HG03442 (cell line): ENCODE data around the gene CDH13.

ENCODE experiments used
- ATAC-seq: cut with Tn5 transposase; IDR thresholded peaks from one replicate; pipeline ENCODE4 v1.9.1; 2021; ENCODE audit warnings: mild to moderate bottlenecking, moderate library complexity; ENCODE audit not compliant: unreplicated experiment

CDH13 gene

DNA sequence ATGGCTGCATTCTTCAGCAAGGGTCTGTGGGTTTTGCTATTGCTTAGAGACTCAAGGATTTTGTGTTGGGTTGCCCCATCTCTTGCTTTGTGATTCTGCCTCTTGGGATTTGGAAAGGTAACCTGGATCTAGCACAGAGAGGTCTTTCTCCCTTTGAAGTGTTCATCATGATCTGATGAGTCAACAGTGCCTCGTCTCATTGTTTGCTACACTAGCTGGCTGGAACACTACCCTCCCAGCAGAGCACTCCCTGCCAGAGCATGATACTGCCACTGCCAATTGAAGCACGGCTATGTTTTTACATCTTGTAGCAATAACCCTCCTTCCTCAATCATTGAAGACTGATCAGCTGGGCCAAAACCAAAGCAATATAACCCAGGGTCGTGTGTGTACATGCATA is 361.0 kb downstream of the CDH13 start:
- no peak for ATAC-seq

DNA sequence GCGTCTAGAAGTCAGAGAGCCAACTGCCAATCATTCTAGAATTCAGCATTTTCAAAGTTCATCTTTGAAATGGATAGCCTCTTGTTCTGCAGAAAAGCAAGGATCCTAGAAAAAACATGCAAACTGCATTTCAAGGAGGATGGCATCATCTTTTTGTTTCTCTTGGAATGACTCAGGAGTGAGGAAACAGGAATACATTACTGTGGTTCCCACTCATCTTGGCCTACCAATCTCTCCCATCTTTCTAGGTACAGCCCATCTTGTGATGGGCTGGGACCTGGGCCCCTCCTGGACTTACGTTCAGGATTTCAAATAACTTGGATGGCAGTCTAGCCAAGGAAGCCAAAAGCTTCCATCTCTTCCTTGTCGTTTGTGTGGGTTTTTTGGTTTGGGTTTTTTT is 363.4 kb downstream of the CDH13 start:
- ATAC-seq = no peak

DNA sequence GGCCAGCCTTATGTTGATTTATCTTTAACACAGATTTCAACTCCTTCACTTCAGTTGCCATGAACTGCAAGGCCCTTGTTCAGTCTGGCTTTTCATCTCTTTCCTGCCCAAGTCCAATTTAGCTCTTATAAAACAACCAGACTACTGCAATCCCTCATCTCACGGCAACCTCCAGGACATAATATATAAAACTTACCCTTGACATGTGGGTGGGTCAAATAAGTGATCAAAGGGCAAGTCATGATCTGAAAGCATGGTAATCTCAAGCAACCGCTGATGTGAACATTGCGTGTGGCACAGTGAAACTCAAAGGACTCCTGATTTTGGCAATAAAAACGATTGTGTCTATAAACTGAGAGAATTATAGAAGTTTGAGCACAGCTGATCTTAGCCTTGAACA is 364.6 kb downstream of the CDH13 start:
- no peak for ATAC-seq

DNA sequence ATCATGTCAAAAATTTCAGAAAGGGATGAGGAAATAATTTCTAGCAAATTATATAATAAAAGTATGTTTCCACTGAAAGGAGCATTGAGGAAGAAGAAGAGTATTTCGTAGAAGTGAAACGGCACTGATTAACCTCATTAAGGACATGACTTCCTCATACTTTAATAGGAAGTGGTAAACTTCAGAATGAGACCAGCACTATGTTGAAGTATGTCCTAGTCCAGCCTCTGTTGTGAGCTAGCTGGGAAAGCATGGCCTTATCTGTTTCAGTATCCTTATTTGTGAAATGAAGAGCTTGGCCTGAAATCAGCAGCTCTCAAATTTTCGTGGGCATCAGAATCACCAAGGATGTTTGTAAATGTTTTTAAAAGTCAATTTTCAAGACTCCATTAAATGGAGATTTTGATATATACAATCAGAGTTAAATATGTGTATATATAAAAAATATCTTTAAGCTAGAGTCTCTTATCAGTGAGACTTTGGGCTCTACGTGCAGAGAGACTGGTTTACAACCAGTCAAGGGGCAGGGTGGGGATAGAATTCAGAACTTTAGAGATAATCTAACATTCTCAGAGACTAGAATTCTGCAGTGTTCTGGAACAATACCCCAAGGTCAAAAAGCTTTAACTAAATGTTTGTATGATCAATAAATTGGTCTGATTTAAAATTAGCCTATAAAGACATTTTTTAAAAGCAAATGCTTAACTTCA is 365.4 kb downstream of the CDH13 start:
- no peak for ATAC-seq

DNA sequence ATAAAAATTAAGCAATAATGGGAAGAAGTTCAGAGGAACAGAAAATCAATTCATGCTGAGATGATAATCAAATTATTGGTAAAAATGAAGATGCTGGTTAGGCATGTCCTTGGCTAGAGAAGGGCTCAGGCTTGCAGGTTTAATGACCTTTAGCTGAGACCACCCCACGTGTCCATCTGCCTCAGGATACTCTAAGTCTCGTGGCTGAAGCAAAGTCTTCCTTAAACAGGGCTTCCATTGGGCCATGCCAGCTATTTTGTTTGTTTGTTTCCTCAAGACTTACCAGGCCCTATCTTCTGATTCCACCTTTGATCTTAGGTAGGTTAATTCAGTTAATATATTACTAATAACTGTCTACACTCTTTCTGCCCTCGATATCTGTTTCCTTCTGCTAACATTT is 366.0 kb downstream of the CDH13 start:
- no peak for ATAC-seq

DNA sequence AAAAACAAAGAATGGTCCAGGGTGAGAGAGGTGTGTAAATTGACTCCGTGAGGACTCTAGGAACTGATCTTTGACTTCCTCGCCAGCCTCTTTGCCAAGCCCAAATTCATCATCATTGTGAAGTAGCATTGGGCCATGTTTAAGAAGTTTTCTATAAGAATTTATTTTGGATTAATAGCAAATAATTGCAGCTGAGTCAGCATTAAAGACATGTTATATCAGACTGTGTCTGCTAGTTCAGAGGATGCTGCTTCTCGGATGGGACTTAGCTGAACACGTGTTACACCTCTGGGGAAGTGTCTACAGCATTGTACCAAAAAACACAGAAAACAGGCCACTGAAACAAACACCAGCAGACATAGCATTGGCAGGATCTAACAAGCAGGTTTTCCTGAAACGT is 366.6 kb downstream of the CDH13 start:
- no peak for ATAC-seq

DNA sequence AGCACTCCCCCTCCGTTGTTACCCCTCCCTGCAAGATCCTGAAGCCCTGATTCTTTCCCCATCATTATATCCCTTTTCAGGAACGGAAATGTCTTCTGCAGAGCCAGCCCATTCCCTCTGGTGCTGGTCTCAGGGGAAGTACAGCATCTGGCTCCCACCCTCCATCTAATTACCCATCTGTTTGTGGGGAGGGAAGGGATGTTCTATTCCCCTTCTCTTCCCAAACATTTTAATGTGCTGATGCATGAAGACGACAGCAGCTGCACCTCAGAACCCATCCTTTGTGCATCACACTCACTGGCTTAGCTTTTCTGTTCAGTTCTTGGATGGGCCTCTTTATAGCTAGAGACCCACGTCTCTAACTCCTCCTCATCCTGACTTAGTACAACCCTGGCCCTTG is 367.2 kb downstream of the CDH13 start:
- ATAC-seq = no peak

DNA sequence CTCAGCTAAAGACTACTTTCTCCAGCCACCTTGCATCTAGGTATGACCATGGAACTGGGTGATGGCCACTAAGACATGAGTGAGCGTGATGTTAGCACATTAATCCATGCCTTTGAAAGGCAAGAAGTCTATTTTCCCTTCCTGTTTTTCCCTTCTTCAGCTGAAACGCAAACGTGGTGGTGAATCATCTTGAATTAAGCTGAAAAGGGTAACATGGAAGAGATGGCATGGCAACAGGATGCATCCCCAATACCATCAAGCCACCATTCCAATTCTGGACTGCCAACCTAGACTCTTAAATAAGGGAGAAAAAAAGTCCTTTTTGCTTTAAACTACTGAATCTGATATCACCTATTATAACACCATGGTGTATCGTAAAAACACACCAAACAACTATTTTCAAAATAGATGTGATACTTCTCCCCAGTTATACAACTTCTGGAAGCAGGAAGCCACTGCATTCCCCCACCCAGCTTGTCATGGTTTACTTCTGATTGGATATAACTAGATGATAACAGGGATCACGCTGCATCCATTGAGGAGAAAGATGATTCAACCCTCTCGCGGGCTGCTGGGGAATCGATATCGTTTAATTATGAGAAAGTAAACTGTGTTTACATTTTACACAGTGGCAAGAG is 368.6 kb downstream of the CDH13 start:
- ATAC-seq = no peak

DNA sequence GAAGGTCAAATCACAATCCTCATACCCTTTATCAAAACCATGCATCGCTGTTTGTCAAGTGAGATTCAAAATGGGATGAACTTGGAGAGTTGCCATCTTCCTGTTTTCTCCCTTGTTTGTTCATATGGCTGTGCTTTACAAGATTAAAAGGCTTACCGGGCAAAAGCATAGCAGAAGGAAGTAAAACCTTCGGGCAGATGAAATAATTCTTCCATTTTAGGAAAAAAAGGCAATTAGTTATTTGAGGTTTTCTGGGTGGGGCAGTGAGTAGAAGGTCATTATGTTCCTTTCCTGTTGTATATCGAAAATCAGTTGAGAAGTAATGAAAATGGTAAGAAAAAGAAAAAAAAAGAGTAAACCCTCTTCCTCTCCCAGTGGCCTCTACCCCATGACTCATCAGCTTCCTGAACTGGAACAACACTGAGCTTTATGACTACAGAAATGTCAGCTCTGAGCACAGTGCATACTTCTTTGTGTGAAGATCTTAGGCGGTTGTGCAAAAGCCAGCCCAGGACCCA is 369.2 kb downstream of the CDH13 start:
- ATAC-seq = no peak

DNA sequence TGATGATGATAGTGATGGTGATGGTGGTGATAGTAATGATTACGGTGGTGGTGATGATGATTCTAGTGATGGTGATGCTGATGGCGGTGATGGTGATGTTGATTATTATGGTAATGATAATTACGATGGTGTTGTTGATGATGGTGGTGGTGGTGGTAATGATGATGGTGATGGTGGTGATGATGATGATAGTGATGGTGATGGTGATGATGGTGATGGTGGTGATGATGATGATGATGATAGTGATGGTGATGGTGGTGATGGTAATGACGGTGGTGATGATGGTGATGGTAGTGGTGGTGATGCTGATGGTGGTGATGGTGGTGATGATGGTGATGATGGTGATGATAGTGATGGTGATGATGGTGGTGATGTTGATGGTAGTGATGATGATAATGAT is 370.0 kb downstream of the CDH13 start:
- ATAC-seq = no peak

DNA sequence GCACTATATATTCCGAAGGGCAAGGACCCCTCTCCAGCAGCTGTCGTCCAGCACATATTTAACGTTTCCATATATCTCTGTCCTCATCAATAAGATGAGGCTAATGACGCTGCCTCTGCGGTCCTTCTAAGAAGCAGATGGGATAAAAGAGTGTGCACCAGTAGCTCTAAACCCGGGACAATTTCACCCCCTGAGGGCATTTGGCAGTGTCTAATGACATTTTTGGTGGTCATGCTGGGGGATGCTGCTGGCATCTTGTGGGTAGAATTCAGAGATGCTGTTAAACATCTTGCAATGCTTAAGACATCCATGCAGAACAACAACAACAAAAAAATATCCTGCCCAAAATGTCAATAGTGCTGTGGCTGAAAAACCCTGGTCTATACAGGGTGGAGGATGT is 372.9 kb downstream of the CDH13 start:
- ATAC-seq = no peak

DNA sequence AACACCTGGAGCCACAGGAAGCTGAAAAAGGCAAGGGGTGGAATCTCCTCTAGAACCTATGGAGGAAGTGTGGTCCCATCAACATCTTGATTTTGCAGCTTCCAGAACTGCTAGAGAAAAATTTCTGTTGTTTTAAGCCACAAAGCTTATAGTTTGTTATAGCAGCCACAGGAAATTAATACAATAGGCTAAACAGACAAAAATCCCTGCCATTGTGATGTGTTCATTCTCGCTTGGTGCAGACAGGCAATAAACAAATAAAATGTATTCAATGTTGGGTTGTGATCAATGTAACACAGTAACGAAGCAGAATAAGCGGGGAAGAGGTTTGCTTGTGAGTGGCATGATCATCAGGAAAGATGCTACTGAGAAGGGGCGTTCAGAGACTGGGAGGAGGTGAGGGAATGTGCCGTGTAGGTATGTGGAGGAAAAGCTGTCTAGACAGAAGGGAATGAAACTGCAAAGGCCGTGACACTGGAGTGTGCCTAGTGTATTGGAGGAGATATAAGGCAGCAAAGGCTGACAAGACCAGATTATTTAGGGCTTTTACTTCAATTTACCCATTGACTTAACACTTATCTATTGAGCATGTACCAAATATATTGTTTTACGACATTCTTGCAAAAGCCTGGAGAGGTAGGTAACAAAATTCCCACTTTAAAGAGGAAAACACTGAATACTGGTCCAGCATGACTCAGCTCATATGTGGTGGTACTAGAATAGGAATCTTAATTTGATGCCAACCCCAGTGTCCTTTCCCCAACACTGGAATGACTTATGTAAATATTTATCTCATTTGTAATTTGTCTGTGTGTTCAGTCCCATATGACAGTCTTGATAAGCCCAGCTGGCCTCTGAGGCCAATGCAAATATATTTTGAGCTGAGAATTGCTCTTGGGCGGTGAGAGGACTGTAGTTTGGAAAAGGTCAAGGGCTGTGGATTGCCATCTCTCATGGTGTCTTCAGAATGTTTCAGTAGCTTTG is 375.9 kb downstream of the CDH13 start:
- no peak for ATAC-seq

DNA sequence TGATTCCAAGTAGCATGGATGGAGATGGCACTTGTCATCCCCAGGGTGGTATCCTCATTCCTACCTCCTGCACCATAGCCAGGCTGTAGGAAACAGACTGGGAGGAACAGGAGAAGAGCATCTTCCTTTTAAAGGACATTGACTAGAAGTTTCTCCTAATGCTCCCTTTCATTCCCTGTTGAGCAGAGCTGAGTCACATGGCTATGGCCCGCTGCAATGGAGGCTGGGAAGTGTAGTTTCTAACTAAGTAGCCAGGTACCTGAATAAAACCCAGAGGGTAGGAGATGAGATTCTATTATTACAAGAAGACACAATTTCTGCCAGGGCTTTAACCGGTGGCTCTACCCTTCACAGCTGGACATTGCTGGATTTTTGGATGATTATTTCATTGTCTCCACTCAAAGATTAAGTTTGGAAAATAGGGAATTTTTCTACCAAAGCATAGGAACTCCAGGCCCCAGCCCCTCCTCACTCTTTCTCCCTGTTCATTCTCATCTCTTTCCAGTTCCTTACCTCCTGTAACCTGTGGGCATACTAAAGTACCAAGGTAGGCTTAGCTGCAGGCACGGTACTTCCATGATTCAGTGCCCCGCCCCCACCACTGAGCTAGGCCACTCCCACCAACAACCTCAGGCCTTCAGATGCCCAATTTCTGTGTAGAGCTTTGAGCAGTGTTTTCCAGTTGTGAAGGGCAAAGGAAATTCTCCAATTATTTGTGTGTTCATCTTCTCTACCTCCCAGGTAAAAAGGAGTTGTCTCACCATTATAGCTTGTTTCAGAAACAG is 378.3 kb downstream of the CDH13 start:
- ATAC-seq = no peak

DNA sequence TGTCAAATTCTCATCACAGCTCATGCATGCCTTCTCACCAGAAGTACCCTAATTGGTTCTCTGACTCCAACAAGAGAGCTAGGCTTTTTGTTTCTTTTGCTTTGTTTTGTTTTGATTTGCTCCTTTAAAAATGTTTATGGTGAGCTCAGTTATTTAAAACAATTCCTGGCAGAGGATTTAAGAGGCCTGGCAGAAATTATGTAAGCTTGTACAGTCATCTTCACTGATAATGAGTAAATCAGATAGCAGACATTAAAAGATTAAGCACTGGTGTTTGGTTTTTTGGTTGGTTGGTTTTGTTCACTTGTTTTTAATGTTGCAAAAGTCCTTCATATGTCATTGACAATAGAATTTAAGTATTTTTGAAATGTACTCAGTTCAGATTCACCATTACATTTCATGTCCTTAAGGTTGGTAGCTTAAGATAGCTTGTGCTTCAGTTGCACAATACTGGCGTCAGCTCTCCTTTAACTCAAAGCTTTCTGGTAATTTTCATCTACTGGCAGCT is 378.9 kb downstream of the CDH13 start:
- no peak for ATAC-seq

DNA sequence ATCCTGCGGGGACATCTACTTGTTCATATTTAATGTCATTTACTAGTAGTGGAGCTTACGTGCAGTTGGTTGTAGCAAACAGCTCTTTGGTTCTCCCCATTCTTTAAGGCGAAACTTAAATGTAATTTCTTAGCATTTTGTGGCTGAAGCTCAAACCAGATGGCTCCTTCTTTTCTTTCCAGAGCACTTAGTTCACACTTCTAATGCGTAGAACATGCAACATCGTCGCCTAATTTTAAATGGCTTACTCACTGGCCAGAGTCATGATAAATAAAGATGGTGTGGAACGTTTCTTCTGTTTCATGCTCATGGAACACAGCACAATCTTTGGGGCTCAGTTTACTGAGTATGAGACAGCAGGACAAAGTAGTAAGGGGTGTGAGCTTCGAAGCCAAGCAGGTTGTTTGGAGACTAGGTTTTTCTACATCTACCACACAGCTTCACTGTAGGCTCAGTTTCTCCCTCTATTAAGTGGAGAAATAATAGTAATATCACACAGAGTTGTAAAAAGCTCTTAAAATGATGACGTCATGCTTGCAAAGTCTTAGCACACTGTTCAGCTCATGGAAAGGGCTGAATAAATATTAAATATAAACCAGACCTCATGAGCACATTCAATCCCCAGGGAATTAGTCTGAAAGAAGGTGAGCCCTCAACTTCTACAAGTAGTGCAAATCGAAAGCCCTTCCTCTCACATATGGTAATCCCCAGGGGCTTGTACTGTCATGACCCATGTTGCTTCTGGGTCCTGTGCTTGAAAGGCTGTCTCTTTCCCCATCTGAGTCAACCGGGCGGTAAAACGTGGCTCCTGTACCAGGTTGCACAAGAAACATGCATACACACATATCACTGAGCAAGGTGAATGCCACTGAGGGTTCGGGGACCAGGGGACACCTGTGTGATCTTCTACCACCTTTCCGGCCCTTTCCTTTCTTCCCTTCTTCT is 384.3 kb downstream of the CDH13 start:
- ATAC-seq = no peak

DNA sequence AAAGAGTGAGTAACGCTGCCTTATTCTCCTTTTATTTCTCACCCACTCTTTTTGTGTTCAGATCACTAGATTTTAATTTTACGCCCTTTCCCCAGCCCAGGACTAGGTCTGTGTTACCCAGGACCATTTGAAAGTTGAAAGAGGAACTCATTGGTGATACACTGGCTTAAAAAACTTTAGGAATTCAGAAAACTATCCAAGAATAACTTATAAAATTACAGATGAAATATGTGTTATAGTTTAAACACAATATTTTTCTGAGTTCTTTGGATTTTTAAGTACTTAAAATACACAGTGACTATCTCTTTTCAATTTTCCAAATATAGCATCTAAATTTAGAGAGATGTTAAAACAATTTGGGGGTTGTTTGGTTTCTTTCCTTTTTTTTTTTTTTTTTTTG is 385.2 kb downstream of the CDH13 start:
- no peak for ATAC-seq

DNA sequence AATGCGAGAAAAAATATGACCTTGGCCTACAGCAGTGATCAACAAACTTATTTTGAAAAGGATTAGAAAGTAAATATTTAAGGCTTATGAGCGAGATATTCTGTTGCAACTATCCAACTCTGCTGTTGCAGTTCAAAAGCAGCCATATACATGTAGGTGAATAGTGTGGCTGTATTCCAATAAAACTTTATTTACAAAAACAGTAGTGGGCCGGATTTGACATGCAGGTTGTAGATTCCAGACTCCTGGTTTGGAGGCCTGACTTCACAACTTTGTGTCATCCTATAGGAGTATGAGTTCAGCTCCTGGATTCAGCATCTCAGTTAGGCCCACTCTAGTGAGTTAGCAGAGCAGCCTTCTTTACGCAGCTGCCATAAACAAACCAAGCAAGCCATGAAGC is 386.3 kb downstream of the CDH13 start:
- ATAC-seq = no peak

DNA sequence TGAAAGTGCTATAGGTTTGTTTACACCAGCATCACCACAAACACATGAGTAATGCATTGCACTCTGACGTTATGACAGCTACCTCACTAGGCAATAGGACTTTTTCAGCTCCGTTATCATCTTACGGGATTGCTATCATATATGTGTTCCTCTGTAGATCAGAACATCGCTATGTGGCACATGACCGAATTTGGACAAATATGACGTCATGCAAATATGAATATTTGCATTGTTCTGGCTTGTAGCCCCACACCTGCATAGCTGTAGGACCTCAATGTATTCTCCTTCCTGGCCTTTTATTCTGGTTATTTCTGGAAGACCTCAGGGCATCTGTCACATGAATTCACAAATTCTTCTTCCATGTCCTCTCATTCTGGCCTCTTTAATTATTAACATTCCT is 393.2 kb downstream of the CDH13 start:
- ATAC-seq = no peak

DNA sequence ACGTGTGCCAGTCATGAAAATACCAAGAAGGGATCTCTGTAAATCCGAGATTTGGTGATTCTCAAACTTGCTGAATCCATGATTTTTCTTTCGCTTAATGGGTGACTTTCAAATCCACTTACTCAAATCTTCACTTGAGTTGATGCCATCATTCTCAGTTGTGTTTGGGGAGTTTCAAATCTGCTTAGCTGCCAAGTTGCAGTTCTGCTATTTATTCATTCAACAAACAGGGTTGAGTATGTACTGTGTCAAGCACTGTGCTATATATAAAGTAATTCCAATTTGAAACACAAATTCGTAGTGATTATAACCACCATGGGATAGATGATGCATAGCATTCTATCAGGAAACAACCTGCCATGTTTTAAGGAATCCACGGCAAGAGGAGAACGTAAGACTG is 394.3 kb downstream of the CDH13 start:
- no peak for ATAC-seq
